Calu3 (cell line): Measurements from ENCODE around the gene SSC4D. TPM values are rescaled to one million over a fixed set of nuclear protein-coding genes. Genes with fewer than 3 reads are reported as not detected.
A peak's percentile ranks its signal among the peaks of the same experiment; 100 is the strongest.
"Not testable (repeated sequence)": the region's sequence is repeated elsewhere in the genome, so short reads cannot be mapped to it uniquely, and the experiment has no call there.

Experiments used
- BruUV-seq: library from RNA; stranded (reverse); fragments of 400-500 nt; replicated peaks from 2 replicates; lab custom pipeline; 2021; lab: Mats Ljungman, UMichigan
- CTCF ChIA-PET: fragments of 300-600 bp; sonication (Branson Sonifier 250); formaldehyde crosslinking; loops from one replicate; lab custom pipeline; 2022; ENCODE audit warnings: antibody characterized with exemption; lab: Charles Lee
- DNase-seq: peaks from one replicate; pipeline ENCODE4 v3.0.0; 2022
- H3K27ac Mint-ChIP-seq: one replicate; pipeline ENCODE4 v1.8.0; 2022; ENCODE audit warnings: mixed read lengths; ENCODE audit not compliant: unreplicated experiment
- H3K27me3 Mint-ChIP-seq: one replicate; pipeline ENCODE4 v1.8.0; 2022; ENCODE audit warnings: mixed read lengths; ENCODE audit not compliant: unreplicated experiment
- H3K36me3 Mint-ChIP-seq: one replicate; pipeline ENCODE4 v1.8.0; 2022; ENCODE audit warnings: mild to moderate bottlenecking, moderate library complexity, mixed read lengths; ENCODE audit not compliant: insufficient read depth, unreplicated experiment
- H3K4me1 Mint-ChIP-seq: one replicate; pipeline ENCODE4 v1.8.0; 2022; ENCODE audit warnings: mild to moderate bottlenecking, low read depth, mixed read lengths; ENCODE audit not compliant: unreplicated experiment
- H3K4me3 Mint-ChIP-seq: one replicate; pipeline ENCODE4 v1.8.0; 2022; ENCODE audit warnings: mild to moderate bottlenecking, low read depth, moderate library complexity, mixed read lengths; ENCODE audit not compliant: unreplicated experiment
- H3K9me3 Mint-ChIP-seq: one replicate; pipeline ENCODE4 v1.8.0; 2022; ENCODE audit warnings: low read depth, mixed read lengths; ENCODE audit not compliant: unreplicated experiment
- CTCF ChIP-seq: fragments of 200-600 bp; IDR thresholded peaks from one replicate; pipeline ENCODE4 v1.8.0; 2022; ENCODE audit warnings: antibody characterized with exemption; ENCODE audit not compliant: unreplicated experiment
- intact Hi-C: fragments of 100-400 bp; cut with micrococcal nuclease; formaldehyde crosslinking; loops from one replicate; pipeline ENCODE4 v1.10.0; 2022; ENCODE audit not compliant: unreplicated experiment
- total RNA-seq: library from RNA; stranded (reverse); gene quantifications from 2 replicates; pipeline ENCODE4 v1.2.3, GENCODE V29; 2022

SSC4D gene
- total RNA-seq, 1 experiment from 2014 or later: not detected

GRCh38 chr7:76394957-76395356, 14.5 kb downstream of the SSC4D start:
- H3K4me3 Mint-ChIP-seq: peak overlapping the region; percentile 8
- no peak for DNase-seq
- peaks cover 8% of the 10 kb centered on the region for H3K4me1 Mint-ChIP-seq
- H3K9me3 Mint-ChIP-seq: no peaks in the 10 kb centered on the region
- peaks cover 32% of the 10 kb centered on the region for H3K36me3 Mint-ChIP-seq
- BruUV-seq: no TSS peak
- no peak overlapping the region for H3K27ac Mint-ChIP-seq
- CTCF ChIA-PET: no interaction called here
- H3K27me3 Mint-ChIP-seq: no peaks in the 10 kb centered on the region
- intact Hi-C loops: no loop called here
- no peak for TF ChIP-seq CTCF

GRCh38 chr7:76393116-76394031, 16.1 kb downstream of the SSC4D start:
- DNase-seq: peak; percentile 88
- no peak for TF ChIP-seq CTCF
- CTCF ChIA-PET: no interaction called here
- peaks cover 8% of the 10 kb centered on the region for H3K4me1 Mint-ChIP-seq
- no peaks in the 10 kb centered on the region for H3K9me3 Mint-ChIP-seq
- H3K4me3 Mint-ChIP-seq: peak overlapping the region; percentile 78
- peaks cover 32% of the 10 kb centered on the region for H3K36me3 Mint-ChIP-seq
- BruUV-seq: no TSS peak
- peak overlapping the region; percentile 66 for H3K27ac Mint-ChIP-seq
- intact Hi-C loops: no loop called here
- H3K27me3 Mint-ChIP-seq: no peaks in the 10 kb centered on the region

- no peak for TF ChIP-seq CTCF
- H3K4me3 Mint-ChIP-seq: peak overlapping the region; percentile 78
- no TSS peak for BruUV-seq
- DNase-seq: no peak
- H3K27me3 Mint-ChIP-seq: no peaks in the 10 kb centered on the region
- intact Hi-C loops: no loop called here
- no peaks in the 10 kb centered on the region for H3K9me3 Mint-ChIP-seq
- CTCF ChIA-PET: interaction anchor here (0.6 kb wide), 1 partner anchor 32 kb away, joined by 3 read pairs; no protein-coding TSS in a partner anchor
- H3K36me3 Mint-ChIP-seq: peaks cover 30% of the 10 kb centered on the region
- H3K4me1 Mint-ChIP-seq: peaks cover under 1% of the 10 kb centered on the region
- peak overlapping the region; percentile 66 for H3K27ac Mint-ChIP-seq
Observed at GRCh38 chr7:76392531-76393115, 16.9 kb downstream of the SSC4D start.

GRCh38 chr7:76390092-76390491, 19.4 kb downstream of the SSC4D start:
- H3K36me3 Mint-ChIP-seq: peaks cover 25% of the 10 kb centered on the region
- H3K4me1 Mint-ChIP-seq: no peaks in the 10 kb centered on the region
- H3K27me3 Mint-ChIP-seq: no peaks in the 10 kb centered on the region
- intact Hi-C loops: no loop called here
- no peak overlapping the region for H3K27ac Mint-ChIP-seq
- no peak for DNase-seq
- H3K4me3 Mint-ChIP-seq: no peak overlapping the region
- no peaks in the 10 kb centered on the region for H3K9me3 Mint-ChIP-seq
- no peak for TF ChIP-seq CTCF
- no TSS peak for BruUV-seq
- CTCF ChIA-PET: interaction anchor here (0.5 kb wide), 1 partner anchor 22 kb away, joined by 4 read pairs; no protein-coding TSS in a partner anchor

- BruUV-seq, H3K9me3 Mint-ChIP-seq, intact Hi-C loops, CTCF ChIA-PET, H3K36me3 Mint-ChIP-seq, DNase-seq, H3K4me3 Mint-ChIP-seq, H3K4me1 Mint-ChIP-seq, H3K27ac Mint-ChIP-seq, H3K27me3 Mint-ChIP-seq: not testable (repeated sequence)
Observed at GRCh38 chr7:76387789-76388188, 21.7 kb downstream of the SSC4D start.
